Neural progenitor cell (in vitro differentiated cells): ENCODE results near the gene TSPAN10. TPM values are rescaled to one million over a fixed set of nuclear protein-coding genes. Genes with fewer than 3 reads are reported as not detected.

Experiments
- DNase-seq: peaks from one replicate; pipeline ENCODE4 v3.0.0-alpha.2; 2016; ENCODE audit warnings: low spot score
- H2AFZ ChIP-seq: fragments of 200-600 bp; sonication (generic); replicated peaks from 2 replicates; pipeline ENCODE4 v1.6.1; 2016; ENCODE audit warnings: antibody characterized with exemption
- H3F3A ChIP-seq: fragments of 200-600 bp; sonication (generic); 2 replicates; pipeline ENCODE4 v1.6.1; 2016; ENCODE audit warnings: antibody characterized with exemption, low read depth
- H3K27ac ChIP-seq: fragments of 200-600 bp; sonication (generic); 2 replicates; pipeline ENCODE4 v1.5.1; 2016; ENCODE audit warnings: mild to moderate bottlenecking
- H3K27me3 ChIP-seq: fragments of 200-600 bp; sonication (generic); 2 replicates; pipeline ENCODE4 v1.6.1; 2016; ENCODE audit warnings: mild to moderate bottlenecking, moderate library complexity
- H3K36me3 ChIP-seq: fragments of 200-600 bp; sonication (generic); 2 replicates; pipeline ENCODE4 v1.5.1; 2016
- H3K4me1 ChIP-seq: fragments of 200-600 bp; sonication (generic); 2 replicates; pipeline ENCODE4 v1.6.1; 2016; ENCODE audit warnings: mixed run types
- H3K4me2 ChIP-seq: fragments of 200-600 bp; sonication (generic); 2 replicates; pipeline ENCODE4 v1.6.1; 2016
- H3K4me3 ChIP-seq: fragments of 200-600 bp; sonication (generic); 2 replicates; pipeline ENCODE4 v1.5.1; 2016
- H3K79me2 ChIP-seq: fragments of 200-600 bp; sonication (generic); 2 replicates; pipeline ENCODE4 v1.6.1; 2016; ENCODE audit warnings: low read depth
- H3K9ac ChIP-seq: fragments of 200-600 bp; sonication (generic); 2 replicates; pipeline ENCODE4 v1.6.1; 2016
- H3K9me3 ChIP-seq: fragments of 200-600 bp; sonication (generic); 2 replicates; pipeline ENCODE4 v1.5.1; 2016; ENCODE audit warnings: low read depth
- H4K20me1 ChIP-seq: fragments of 200-600 bp; sonication (generic); 2 replicates; pipeline ENCODE4 v1.6.1; 2016; ENCODE audit warnings: low read depth
- H3K27ac Mint-ChIP-seq: 3 replicates; pipeline ENCODE4 v1.8.0; 2021; ENCODE audit warnings: mixed read lengths
- H3K27me3 Mint-ChIP-seq: 2 replicates; pipeline ENCODE4 v1.8.0; 2022; ENCODE audit warnings: low read depth, mild to moderate bottlenecking, inconsistent platforms, moderate library complexity, mixed read lengths; ENCODE audit not compliant: insufficient read depth
- H3K36me3 Mint-ChIP-seq: 3 replicates; pipeline ENCODE4 v1.8.0; 2021; ENCODE audit warnings: mixed read lengths
- H3K4me1 Mint-ChIP-seq: 3 replicates; pipeline ENCODE4 v1.8.0; 2021; ENCODE audit warnings: mixed read lengths
- H3K4me3 Mint-ChIP-seq: 3 replicates; pipeline ENCODE4 v1.8.0; 2021; ENCODE audit warnings: mild to moderate bottlenecking, moderate library complexity, mixed read lengths
- H3K9me3 Mint-ChIP-seq: 3 replicates; pipeline ENCODE4 v1.8.0; 2020; ENCODE audit warnings: mixed read lengths
- EZH2 ChIP-seq: fragments of 200-600 bp; sonication (generic); IDR thresholded peaks from 2 replicates; pipeline ENCODE4 v1.6.1; 2017; ENCODE audit warnings: antibody characterized with exemption, mild to moderate bottlenecking, moderate library complexity
- EZH2phosphoT487 ChIP-seq: fragments of 200-600 bp; sonication (generic); IDR thresholded peaks from 2 replicates; pipeline ENCODE4 v1.6.1; 2017; ENCODE audit warnings: antibody characterized with exemption
- total RNA-seq: library from RNA; depleted of rRNA; stranded (reverse); fragments of >200 nt; gene quantifications from 2 replicates; pipeline ENCODE4 v1.2.3, GENCODE V29; 2015; ENCODE audit warnings: low replicate concordance
- TF ChIP-seq, protein P1 (sequence below): fragments of 200-600 bp; sonication (generic); IDR thresholded peaks from 2 replicates; pipeline ENCODE4 v1.5.1; 2017; ENCODE audit warnings: antibody characterized with exemption, mild to moderate bottlenecking

Gene TSPAN10
- total RNA-seq, 1 donor from 2014 or later = 2.2 TPM

DNA sequence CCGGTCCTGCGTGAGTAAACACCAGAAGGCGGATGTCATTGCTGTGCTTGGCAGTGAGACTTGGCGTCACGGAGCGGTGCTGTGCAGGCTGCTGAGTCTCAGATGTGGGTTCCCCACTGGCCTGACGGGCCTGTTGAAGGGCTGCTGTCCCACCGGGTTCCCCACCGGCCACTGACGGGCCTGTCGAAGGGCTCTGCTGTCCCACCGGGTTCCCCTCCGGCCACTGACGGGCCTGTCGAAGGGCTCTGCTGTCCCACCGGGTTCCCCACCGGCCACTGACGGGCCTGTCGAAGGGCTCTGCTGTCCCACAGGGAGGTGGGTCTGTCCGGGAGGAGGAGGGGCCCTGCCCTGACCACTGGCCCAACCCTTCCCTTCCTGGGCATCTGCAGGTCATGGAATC lies 49.6 kb downstream of the TSPAN10 start:
- H3K4me1 ChIP-seq = peaks cover 10% of the 10 kb centered on the region
- Mint-ChIP-seq H3K27me3 (peaks cover 7% of the 10 kb centered on the region), H3K27ac (no peak overlapping the region), H3K36me3 (peaks cover 12% of the 10 kb centered on the region), H3K4me1 (peaks cover 23% of the 10 kb centered on the region), H3K9me3 (no peaks in the 10 kb centered on the region), H3K4me3 (no peak overlapping the region)
- H3K27ac ChIP-seq = no peak overlapping the region
- no peaks in the 10 kb centered on the region for H3K27me3 ChIP-seq
- TF ChIP-seq EZH2phosphoT487 (no peak), EZH2 (no peak)
- TF ChIP-seq, protein P1, sequence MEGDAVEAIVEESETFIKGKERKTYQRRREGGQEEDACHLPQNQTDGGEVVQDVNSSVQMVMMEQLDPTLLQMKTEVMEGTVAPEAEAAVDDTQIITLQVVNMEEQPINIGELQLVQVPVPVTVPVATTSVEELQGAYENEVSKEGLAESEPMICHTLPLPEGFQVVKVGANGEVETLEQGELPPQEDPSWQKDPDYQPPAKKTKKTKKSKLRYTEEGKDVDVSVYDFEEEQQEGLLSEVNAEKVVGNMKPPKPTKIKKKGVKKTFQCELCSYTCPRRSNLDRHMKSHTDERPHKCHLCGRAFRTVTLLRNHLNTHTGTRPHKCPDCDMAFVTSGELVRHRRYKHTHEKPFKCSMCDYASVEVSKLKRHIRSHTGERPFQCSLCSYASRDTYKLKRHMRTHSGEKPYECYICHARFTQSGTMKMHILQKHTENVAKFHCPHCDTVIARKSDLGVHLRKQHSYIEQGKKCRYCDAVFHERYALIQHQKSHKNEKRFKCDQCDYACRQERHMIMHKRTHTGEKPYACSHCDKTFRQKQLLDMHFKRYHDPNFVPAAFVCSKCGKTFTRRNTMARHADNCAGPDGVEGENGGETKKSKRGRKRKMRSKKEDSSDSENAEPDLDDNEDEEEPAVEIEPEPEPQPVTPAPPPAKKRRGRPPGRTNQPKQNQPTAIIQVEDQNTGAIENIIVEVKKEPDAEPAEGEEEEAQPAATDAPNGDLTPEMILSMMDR = no peak
- peaks cover 27% of the 10 kb centered on the region for H4K20me1 ChIP-seq
- H2AFZ ChIP-seq = no peak overlapping the region
- no peak overlapping the region for H3K4me3 ChIP-seq
- no peak for DNase-seq
- no peak overlapping the region for H3K4me2 ChIP-seq
- H3K9me3 ChIP-seq = no peaks in the 10 kb centered on the region
- no peaks in the 10 kb centered on the region for H3K36me3 ChIP-seq
- no peak overlapping the region for H3K9ac ChIP-seq
- H3K79me2 ChIP-seq = peaks cover 46% of the 10 kb centered on the region
- no peaks in the 10 kb centered on the region for H3F3A ChIP-seq

DNA sequence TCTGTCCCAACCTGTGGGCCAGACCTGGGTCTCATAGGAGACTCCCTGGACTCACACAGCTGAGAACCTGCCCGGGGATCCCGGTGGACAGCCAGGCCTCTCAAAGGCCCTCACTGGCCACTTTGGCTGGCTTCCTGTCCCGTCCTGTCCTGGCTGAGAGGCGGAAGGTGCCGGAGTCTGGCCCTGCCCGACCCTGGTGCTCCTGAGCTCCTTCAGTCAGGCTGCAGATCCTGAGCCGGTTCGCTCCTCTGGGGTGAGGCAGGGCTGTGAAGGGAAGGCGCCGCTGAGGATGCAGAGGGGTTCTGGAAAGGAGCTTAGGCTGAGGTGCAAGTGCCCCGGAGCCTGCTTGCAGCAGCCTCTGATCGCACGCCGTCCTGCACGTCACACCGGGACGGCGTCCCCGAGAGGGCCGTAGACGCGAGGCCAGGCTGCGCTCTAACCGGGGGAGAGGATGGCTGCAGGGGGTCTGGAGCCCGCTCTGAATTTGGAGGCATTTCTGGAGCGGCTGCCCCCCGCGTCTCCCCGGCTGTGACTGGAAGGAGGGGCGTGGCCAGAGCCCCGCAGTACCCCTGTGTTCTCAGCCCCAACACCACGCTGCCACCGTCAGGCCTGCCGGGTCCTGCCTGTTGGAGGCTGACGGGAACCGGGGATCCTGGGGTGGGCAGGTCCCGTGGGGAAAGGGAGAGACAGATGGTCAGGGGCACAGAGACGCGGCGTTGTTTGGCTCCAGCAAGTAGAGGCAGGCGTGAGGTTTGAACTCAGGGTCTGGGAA lies 51.0 kb downstream of the TSPAN10 start:
- peaks cover 16% of the 10 kb centered on the region for H3K36me3 Mint-ChIP-seq
- Histone ChIP-seq H3K27ac (no peak overlapping the region), H3K4me2 (no peak overlapping the region), H3K4me3 (no peak overlapping the region), H3F3A (no peaks in the 10 kb centered on the region), H3K9me3 (no peaks in the 10 kb centered on the region), H2AFZ (no peak overlapping the region), H3K79me2 (peaks cover 33% of the 10 kb centered on the region), H3K4me1 (peaks cover 5% of the 10 kb centered on the region), H3K27me3 (no peaks in the 10 kb centered on the region), H4K20me1 (peaks cover 20% of the 10 kb centered on the region), H3K36me3 (no peaks in the 10 kb centered on the region), H3K9ac (no peak overlapping the region)
- no peak overlapping the region for H3K27ac Mint-ChIP-seq
- H3K9me3 Mint-ChIP-seq = no peaks in the 10 kb centered on the region
- H3K4me3 Mint-ChIP-seq = no peak overlapping the region
- TF ChIP-seq EZH2 (no peak), EZH2phosphoT487 (no peak)
- TF ChIP-seq, protein P1 = no peak
- DNase-seq = no peak
- peaks cover 7% of the 10 kb centered on the region for H3K27me3 Mint-ChIP-seq
- peaks cover 17% of the 10 kb centered on the region for H3K4me1 Mint-ChIP-seq

DNA sequence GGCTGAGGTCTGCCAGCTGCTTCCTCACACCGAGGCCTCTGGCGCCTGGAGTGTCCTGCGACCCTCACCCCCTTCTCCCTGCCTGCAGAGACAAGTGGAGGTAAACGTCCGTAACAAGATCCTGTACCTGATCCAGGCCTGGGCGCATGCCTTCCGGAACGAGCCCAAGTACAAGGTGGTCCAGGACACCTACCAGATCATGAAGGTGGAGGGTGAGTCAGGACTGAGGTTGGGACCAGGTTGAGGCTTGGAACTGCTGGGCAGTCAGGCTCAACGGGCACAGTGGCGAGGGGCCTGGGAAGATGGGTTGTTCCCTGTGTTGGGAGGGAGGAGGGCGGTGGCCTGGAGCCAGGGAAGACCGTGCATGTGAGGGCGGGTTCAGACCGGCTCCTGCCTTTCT lies 51.6 kb downstream of the TSPAN10 start:
- no peaks in the 10 kb centered on the region for H3K9me3 ChIP-seq
- TF ChIP-seq EZH2phosphoT487 = no peak
- TF ChIP-seq, protein P1 = no peak
- TF ChIP-seq EZH2 = no peak
- H3K36me3 Mint-ChIP-seq = peaks cover 16% of the 10 kb centered on the region
- no peak overlapping the region for H3K9ac ChIP-seq
- peaks cover 7% of the 10 kb centered on the region for H3K27me3 Mint-ChIP-seq
- H3K4me3 ChIP-seq = no peak overlapping the region
- H3K27ac ChIP-seq = no peak overlapping the region
- H3K4me1 Mint-ChIP-seq = peaks cover 16% of the 10 kb centered on the region
- no peak overlapping the region for H3K4me3 Mint-ChIP-seq
- no peaks in the 10 kb centered on the region for H3F3A ChIP-seq
- peaks cover 20% of the 10 kb centered on the region for H4K20me1 ChIP-seq
- no peak overlapping the region for H3K4me2 ChIP-seq
- H3K9me3 Mint-ChIP-seq = no peaks in the 10 kb centered on the region
- no peaks in the 10 kb centered on the region for H3K27me3 ChIP-seq
- peaks cover 5% of the 10 kb centered on the region for H3K4me1 ChIP-seq
- H3K79me2 ChIP-seq = peaks cover 28% of the 10 kb centered on the region
- no peak overlapping the region for H2AFZ ChIP-seq
- DNase-seq = no peak
- H3K36me3 ChIP-seq = no peaks in the 10 kb centered on the region
- H3K27ac Mint-ChIP-seq = no peak overlapping the region
